Measurements from ENCODE around the gene TSC2. TPM values are rescaled to one million over a fixed set of nuclear protein-coding genes. Genes with fewer than 3 reads are reported as not detected.
A peak's percentile ranks its signal among the peaks of the same experiment; 100 is the strongest.
"Not testable (repeated sequence)": the region's sequence is repeated elsewhere in the genome, so short reads cannot be mapped to it uniquely, and the experiment has no call there.

Gene TSC2
- total RNA-seq, 2 donors from 2014 or later, result 70.5 to 121 TPM

GRCh38 chr16:2025878-2026460, 21.8 kb upstream of the TSC2 start:
- no peaks in the 10 kb centered on the region for H3K9me3 Mint-ChIP-seq
- H3K36me3 Mint-ChIP-seq, result no peaks in the 10 kb centered on the region
- ATAC-seq (no peak), DNase-seq (ENCODE audit: low spot score in 2 of 2) (no peak)
- no peak overlapping the region for H3K27ac Mint-ChIP-seq

GRCh38 chr16:2026461-2027023, 21.2 kb upstream of the TSC2 start, which contains the start of gene NHERF2:
Gene NHERF2, plus strand, starts transcription at chr16:2026902. Its CDS starts 104 bp downstream, at chr16:2027006.
- peak in 1 of 2 donors; percentile 22 for ATAC-seq
- H3K36me3 Mint-ChIP-seq, result no peaks in the 10 kb centered on the region
- no peak for DNase-seq (ENCODE audit: low spot score in 2 of 2)
- no peaks in the 10 kb centered on the region for H3K9me3 Mint-ChIP-seq
- H3K27ac Mint-ChIP-seq, result no peak within 1 kb of the TSS

DNA sequence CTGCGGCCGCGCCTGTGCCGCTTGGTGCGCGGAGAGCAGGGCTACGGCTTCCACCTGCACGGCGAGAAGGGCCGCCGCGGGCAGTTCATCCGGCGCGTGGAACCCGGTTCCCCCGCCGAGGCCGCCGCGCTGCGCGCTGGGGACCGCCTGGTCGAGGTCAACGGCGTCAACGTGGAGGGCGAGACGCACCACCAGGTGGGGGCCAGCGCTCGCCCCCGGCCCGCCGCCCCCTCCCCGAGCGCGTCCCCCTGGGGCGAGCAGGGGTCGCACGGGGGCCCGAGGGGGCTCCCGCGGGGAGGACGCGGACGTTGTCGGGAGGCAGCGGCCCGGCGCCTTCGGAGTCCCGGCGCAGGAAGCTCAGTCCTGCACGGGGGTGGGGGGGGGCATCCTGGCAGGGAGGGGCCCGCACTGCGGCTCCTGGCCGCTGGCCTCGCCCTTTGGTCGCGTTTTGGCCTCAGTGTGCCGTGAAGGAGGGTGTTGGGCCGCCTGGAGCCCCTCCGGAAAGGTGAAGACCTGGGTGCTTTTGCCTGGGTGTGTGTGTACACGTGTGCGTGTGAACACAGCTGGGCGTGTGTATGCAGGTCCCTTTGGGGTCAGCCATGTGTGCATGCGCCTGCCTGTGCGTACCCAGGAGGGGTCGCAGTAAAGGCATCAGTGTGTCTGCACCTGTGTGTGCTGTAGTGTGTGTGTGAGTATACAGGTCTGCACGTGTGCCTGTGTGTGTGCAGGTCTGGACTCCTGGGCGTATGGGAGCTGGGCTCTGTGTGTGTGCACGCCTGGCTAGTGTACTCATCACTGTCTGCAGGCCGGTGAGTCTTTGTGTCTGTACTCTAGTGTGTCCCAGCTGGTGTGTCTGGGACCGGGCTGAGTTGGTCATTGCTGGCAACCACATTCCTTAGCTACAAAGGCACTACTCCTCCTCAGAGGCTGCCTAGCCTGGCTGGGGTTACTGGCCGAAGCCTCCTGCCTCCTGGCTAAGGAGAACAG, 20.5 kb upstream of the TSC2 start:
- no peak for DNase-seq (ENCODE audit: low spot score in 2 of 2)
- no peaks in the 10 kb centered on the region for H3K9me3 Mint-ChIP-seq
- peak in 1 of 2 donors; percentile 4 for ATAC-seq
- H3K27ac Mint-ChIP-seq, result no peak overlapping the region
- H3K36me3 Mint-ChIP-seq, result no peaks in the 10 kb centered on the region

DNA sequence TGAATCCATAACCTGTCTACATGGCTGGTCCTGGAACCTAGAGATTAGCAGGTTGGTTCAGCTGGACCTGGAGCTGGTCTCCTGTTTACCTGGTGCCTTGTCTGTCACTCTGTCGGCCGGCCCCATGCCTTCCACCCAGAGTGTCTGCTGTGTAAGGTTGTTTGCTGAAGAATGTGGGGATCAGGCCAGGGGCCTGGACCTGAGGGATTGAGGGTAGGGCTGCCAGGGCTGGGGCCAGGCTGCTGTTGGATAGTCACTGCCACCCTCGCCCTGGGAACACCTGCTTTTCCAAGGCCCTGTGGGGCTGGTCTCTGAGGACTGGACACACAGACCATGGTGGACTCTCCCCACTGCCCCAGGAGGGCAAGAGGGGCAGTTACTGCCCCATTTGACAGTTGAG, 19.6 kb upstream of the TSC2 start:
- Mint-ChIP-seq H3K27ac (no peak overlapping the region), H3K36me3 (no peaks in the 10 kb centered on the region), H3K9me3 (no peaks in the 10 kb centered on the region)
- ATAC-seq, result no peak
- no peak for DNase-seq (ENCODE audit: low spot score in 2 of 2)

DNA sequence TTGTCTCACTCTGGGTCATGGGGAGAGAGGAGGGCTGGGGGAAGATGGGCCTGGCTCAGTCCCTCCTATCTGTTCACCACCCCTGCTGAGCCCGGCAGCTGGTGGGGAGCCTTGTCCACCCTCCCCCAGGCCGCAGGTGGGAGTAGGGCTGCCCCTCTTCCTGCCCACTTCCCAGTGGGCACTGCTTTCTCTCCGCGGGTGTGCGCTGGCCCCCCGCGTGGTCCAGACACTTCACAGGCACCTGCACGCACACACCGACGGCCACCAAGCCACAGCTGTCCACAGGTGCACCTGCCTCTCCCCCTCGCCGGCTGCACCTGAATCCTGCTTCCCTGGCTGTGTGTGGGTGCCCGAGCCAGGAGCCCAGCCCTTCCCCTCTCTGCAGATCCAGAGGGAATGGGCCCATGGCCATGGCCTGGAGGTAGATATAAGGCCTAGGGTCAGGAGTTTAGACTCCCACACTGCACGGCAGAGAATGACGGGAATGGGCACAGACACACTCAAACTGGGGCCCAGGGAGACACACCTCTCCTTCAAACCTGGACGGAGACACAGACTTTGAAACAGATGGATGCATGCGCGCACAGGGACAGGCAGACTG, 19.1 kb upstream of the TSC2 start:
- H3K9me3 Mint-ChIP-seq, result no peaks in the 10 kb centered on the region
- no peaks in the 10 kb centered on the region for H3K36me3 Mint-ChIP-seq
- ATAC-seq, result no peak
- no peak for DNase-seq (ENCODE audit: low spot score in 2 of 2)
- no peak overlapping the region for H3K27ac Mint-ChIP-seq

GRCh38 chr16:2029350-2029749, 18.4 kb upstream of the TSC2 start:
- Mint-ChIP-seq H3K27ac (no peak overlapping the region), H3K36me3 (no peaks in the 10 kb centered on the region), H3K9me3 (no peaks in the 10 kb centered on the region)
- DNase-seq (ENCODE audit: low spot score in 2 of 2) (no peak), ATAC-seq (no peak)

DNA sequence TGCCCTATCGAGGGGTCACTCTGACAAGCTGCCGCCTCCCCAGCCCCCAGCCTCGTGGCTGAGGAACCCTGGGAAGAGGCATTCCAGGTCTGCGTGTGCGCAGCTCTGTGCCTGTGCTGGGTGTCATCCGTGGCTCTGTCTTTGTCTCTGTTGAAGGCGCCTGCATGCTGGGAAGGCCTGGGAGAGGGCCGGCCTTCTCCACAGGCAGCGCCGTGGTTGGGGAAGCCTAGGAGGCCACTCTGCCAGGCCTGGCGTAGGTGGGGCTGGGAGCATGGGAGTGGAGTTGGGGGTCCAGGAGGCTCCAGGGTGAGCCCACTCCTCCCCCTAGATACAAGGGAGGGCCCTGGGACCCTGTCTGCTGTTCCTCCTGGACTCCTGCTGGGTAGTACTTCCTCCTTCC, 17.7 kb upstream of the TSC2 start:
- Mint-ChIP-seq H3K27ac (no peak overlapping the region), H3K9me3 (no peaks in the 10 kb centered on the region), H3K36me3 (no peaks in the 10 kb centered on the region)
- DNase-seq (ENCODE audit: low spot score in 2 of 2) (no peak), ATAC-seq (no peak)

GRCh38 chr16:2031081-2031577, 16.7 kb upstream of the TSC2 start:
- ATAC-seq (no peak), DNase-seq (ENCODE audit: low spot score in 2 of 2) (no peak)
- Mint-ChIP-seq H3K27ac (no peak overlapping the region), H3K36me3 (no peaks in the 10 kb centered on the region), H3K9me3 (no peaks in the 10 kb centered on the region)

DNA sequence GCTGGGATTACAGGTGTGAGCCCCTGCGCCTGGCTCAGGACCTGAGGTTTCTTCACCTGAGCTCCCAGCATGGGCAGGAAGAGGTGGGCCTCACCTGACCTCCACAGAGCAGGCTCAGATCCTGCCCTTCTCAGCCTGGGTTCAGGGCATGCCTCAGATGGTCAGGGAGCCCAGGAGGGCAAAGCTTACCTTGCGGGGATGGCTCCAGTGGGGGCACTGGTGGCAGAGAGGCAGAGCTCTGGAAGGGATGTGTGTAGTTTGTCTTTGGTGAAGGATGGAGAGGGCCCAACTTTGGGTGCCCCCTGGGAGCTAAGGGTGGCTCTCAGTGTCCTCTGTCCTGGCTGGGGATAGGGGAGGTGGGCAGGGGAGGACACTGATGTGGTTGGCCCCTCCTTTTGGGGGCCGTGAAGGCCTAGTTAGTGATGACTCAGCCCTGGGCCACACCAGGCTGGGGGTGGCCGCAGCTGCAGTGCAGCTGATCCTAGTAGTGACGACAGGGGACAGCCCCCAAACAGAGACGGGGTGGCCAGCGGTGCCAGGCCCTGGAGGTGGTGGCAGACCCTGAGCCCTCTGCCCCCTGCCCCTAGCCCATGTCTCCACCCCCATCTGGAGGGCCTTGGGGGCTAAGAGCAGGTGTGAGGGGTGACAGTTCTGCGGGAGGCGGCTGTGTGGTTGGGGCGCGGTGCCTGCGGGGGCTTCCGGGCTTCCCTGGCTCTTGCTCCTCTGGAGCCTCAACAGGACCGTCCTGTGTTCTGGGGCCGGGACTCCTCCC, 15.3 kb upstream of the TSC2 start:
- DNase-seq (ENCODE audit: low spot score in 2 of 2), result no peak
- ATAC-seq, result peak in 1 of 2 donors; percentile 26
- H3K27ac Mint-ChIP-seq, result peak overlapping the region; percentile 80 to 85
- H3K36me3 Mint-ChIP-seq, result no peaks in the 10 kb centered on the region
- no peaks in the 10 kb centered on the region for H3K9me3 Mint-ChIP-seq

- H3K9me3 Mint-ChIP-seq, result no peaks in the 10 kb centered on the region
These were observed 14.5 kb upstream of the TSC2 start for GRCh38 chr16:2033057-2033908.

GRCh38 chr16:2033909-2034695, 13.7 kb upstream of the TSC2 start:
- DNase-seq (ENCODE audit: low spot score in 2 of 2); H3K36me3 Mint-ChIP-seq; ATAC-seq; H3K27ac Mint-ChIP-seq; H3K9me3 Mint-ChIP-seq: not testable (repeated sequence)

More at GRCh38 chr16:2033057-2033908, 14.5 kb upstream of the TSC2 start:
- Mint-ChIP-seq H3K36me3 (no peaks in the 10 kb centered on the region), H3K27ac (no peak overlapping the region)
- DNase-seq (ENCODE audit: low spot score in 2 of 2) (no peak), ATAC-seq (peak; percentile 23 to 33)

- no peaks in the 10 kb centered on the region for H3K36me3 Mint-ChIP-seq
- no peak for DNase-seq (ENCODE audit: low spot score in 2 of 2)
- no peaks in the 10 kb centered on the region for H3K9me3 Mint-ChIP-seq
- ATAC-seq, result no peak
- no peak overlapping the region for H3K27ac Mint-ChIP-seq
These were observed 12.9 kb upstream of the TSC2 start for GRCh38 chr16:2034696-2035430.

DNA sequence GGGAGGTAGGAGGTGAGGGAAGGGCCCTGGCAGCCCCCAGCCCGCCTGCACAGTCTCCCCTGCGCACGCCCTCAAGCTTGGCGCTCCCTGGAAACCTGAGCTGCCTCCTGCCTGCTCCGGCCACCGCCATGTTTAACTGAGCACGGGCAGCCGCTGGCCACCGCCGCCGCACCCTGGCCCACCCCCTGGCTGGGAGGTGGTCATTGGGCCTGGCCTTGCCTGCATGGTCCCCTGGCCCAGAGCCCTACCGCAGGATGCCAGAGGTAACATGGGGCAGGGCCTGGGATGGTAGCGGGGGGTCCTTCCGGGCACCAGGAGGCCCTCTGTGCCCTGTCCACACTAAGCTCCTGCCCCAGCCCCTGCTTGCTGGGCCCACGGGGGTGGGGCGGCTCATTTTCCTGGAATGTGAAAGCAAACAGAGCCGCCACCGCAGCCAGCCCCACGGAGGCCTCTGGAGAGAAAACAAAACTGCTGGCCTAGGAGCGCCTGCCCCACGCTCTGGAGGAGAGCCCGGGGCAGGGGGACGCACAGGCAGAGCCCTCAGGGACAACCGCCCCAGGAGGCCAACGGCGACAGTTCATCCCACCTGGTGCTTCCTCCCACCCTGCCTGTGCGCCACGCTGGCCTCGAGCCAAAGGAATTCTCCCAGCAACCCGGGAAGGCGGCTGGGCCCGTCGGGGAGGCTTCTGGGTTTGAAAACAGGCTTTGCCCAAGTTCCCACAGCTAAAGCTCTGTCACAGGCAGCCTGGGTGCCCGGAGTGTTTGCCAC, 12.2 kb upstream of the TSC2 start:
- no peak for ATAC-seq
- Mint-ChIP-seq H3K36me3 (no peaks in the 10 kb centered on the region), H3K9me3 (no peaks in the 10 kb centered on the region), H3K27ac (no peak overlapping the region)
- DNase-seq (ENCODE audit: low spot score in 2 of 2), result no peak

Measured in activated naive CD4-positive, alpha-beta T cell treated with anti-CD3 and anti-CD28 coated beads, Interleukin-2, amount 50 U/mL, for 72 hours (primary cell).